Kidney (tissue), 14 donors: ENCODE data around the gene VAV2. TPM values are rescaled to one million over a fixed set of nuclear protein-coding genes. Genes with fewer than 3 reads are reported as not detected.
A peak's percentile ranks its signal among the peaks of the same experiment; 100 is the strongest.

Experiments
- DNase-seq, 5 donors: peaks; one replicate each; pipeline ENCODE4 v3.0.0-alpha.2; 2013 to 2020
- FAIRE-seq: peaks from 2 replicates; lab custom pipeline; 2012; peaks lifted over from hg19 to GRCh38; lab: Jason Lieb, UNC
- H3K27ac ChIP-seq, 2 donors: one replicate each; pipeline ENCODE4 v1.7.0; 2013; ENCODE audit warnings: low read depth in 2 of 2, low read length in 2 of 2, inconsistent platforms in 1 of 2
- H3K27me3 ChIP-seq: one replicate; pipeline ENCODE4 v1.7.1; 2013; ENCODE audit warnings: low read length, inconsistent platforms; ENCODE audit not compliant: control insufficient read depth, insufficient read depth
- H3K36me3 ChIP-seq, 3 donors: one replicate each; pipeline versions ENCODE4 v1.7.0 to v1.7.1; 2013; ENCODE audit warnings: low read length in 3 of 3, control low read depth in 1 of 3, inconsistent platforms in 1 of 3; ENCODE audit not compliant: insufficient read depth in 3 of 3, control insufficient read depth in 2 of 3
- H3K4me1 ChIP-seq, 3 donors: one replicate each; pipeline versions ENCODE4 v1.7.0 to v1.7.1; 2013; ENCODE audit warnings: low read length in 3 of 3, inconsistent platforms in 1 of 3, low read depth in 1 of 3; ENCODE audit not compliant: control insufficient read depth in 2 of 3, insufficient read depth in 2 of 3
- H3K4me3 ChIP-seq, 3 donors: one replicate each; pipeline versions ENCODE4 v1.7.0 to v1.8.1; 2013; ENCODE audit warnings: low read length in 3 of 3, control low read depth in 1 of 3, inconsistent platforms in 1 of 3
- H3K9ac ChIP-seq, 3 donors: one replicate each; pipeline versions ENCODE4 v1.7.0 to v1.7.1; 2013; ENCODE audit warnings: low read length in 3 of 3, control low read depth in 1 of 3, inconsistent platforms in 1 of 3
- H3K9me3 ChIP-seq, 3 donors: one replicate each; pipeline versions ENCODE4 v1.7.0 to v1.7.1; 2013; ENCODE audit warnings: low read length in 3 of 3, control low read depth in 1 of 3, inconsistent platforms in 1 of 3; ENCODE audit not compliant: control insufficient read depth in 2 of 3, insufficient read depth in 1 of 3
- CTCF ChIP-seq: IDR thresholded peaks from 3 replicates; pipeline ENCODE4 v1.5.1; 2012; ENCODE audit warnings: mild to moderate bottlenecking, moderate library complexity, borderline replicate concordance; ENCODE audit not compliant: insufficient read depth; ENCODE audit errors: extremely low read depth
- intact Hi-C: fragments of 100-400 bp; cut with DNase I; formaldehyde crosslinking; loops from one replicate; pipeline ENCODE4 v1.11.1; 2022
- polyA plus RNA-seq: library from polyadenylated mRNA; stranded (reverse); fragments of 350-450 nt; fragmentation: Illumina TruSeq; extraction: RNeasy Lipid Tissue Mini Kit (QIAGEN cat#74804); gene quantifications from one replicate; pipeline ENCODE4 v1.2.3, GENCODE V29; 2014; ENCODE audit warnings: low read depth, low replicate concordance; ENCODE audit not compliant: insufficient read depth
- total RNA-seq: library from RNA; stranded (reverse); fragmentation: NEBNext Ultra II Directional; extraction: Animal tissue kit (Norgen Biotek cat#: 25700); gene quantifications from one replicate; pipeline ENCODE4 v1.2.1, GENCODE V29; 2021
- donor health status: control.
- donor health status: control.
- donor health status: control.
- donor health status: control.
- donor health status: control.
- donor health status: DM: yes; HTN: yes; CAD: no.
- donor health status: Normal renal cell carcinoma (clear cell type).

VAV2 gene
- total and polyA plus RNA-seq, 2 donors from 2014 or later: 22.3 to 47.1 TPM

GRCh38 chr9:133981958-133982681 is 10.0 kb downstream of the VAV2 start:
- H3K27ac ChIP-seq: no peak overlapping the region

GRCh38 chr9:133981589-133981957 is 10.6 kb downstream of the VAV2 start:
- intact Hi-C loops: no loop called here
- H3K4me3 ChIP-seq: no peak overlapping the region
- DNase-seq (no peak), FAIRE-seq (no peak)
- H3K4me1 ChIP-seq: peaks cover 0 to 36% (median 22%) of the 10 kb centered on the region in 3 donors
- H3K36me3 ChIP-seq: no peaks in the 10 kb centered on the region
- H3K9ac ChIP-seq: no peak overlapping the region
- TF ChIP-seq CTCF: no peak
- no peak overlapping the region for H3K27ac ChIP-seq
- H3K27me3 ChIP-seq: no peaks in the 10 kb centered on the region
- H3K9me3 ChIP-seq: no peaks in the 10 kb centered on the region

More at GRCh38 chr9:133981958-133982681, 10.0 kb downstream of the VAV2 start:
- peaks cover 0 to 36% (median 22%) of the 10 kb centered on the region in 3 donors for H3K4me1 ChIP-seq
- H3K27me3 ChIP-seq: no peaks in the 10 kb centered on the region
- no peaks in the 10 kb centered on the region for H3K36me3 ChIP-seq
- no peaks in the 10 kb centered on the region for H3K9me3 ChIP-seq
- H3K4me3 ChIP-seq: no peak overlapping the region
- TF ChIP-seq CTCF: no peak
- no peak overlapping the region for H3K9ac ChIP-seq
- DNase-seq: peak in 1 of 5 donors; percentile 73
- FAIRE-seq: no peak
- intact Hi-C loops: no loop called here

GRCh38 chr9:133980864-133981588 is 11.1 kb downstream of the VAV2 start:
- no peak overlapping the region for H3K4me3 ChIP-seq
- no peaks in the 10 kb centered on the region for H3K9me3 ChIP-seq
- intact Hi-C loops: no loop called here
- H3K27me3 ChIP-seq: no peaks in the 10 kb centered on the region
- peaks cover 0 to 35% (median 22%) of the 10 kb centered on the region in 3 donors for H3K4me1 ChIP-seq
- no peaks in the 10 kb centered on the region for H3K36me3 ChIP-seq
- DNase-seq: peak in 1 of 5 donors; percentile 63
- no peak for FAIRE-seq
- TF ChIP-seq CTCF: no peak
- no peak overlapping the region for H3K27ac ChIP-seq
- H3K9ac ChIP-seq: no peak overlapping the region
